GM19452 (cell line): ENCODE results near the gene ITIH1.

Experiments used
- ATAC-seq: cut with Tn5 transposase; IDR thresholded peaks from one replicate; pipeline ENCODE4 v1.9.1; 2021; ENCODE audit not compliant: unreplicated experiment

The ITIH1 gene

DNA sequence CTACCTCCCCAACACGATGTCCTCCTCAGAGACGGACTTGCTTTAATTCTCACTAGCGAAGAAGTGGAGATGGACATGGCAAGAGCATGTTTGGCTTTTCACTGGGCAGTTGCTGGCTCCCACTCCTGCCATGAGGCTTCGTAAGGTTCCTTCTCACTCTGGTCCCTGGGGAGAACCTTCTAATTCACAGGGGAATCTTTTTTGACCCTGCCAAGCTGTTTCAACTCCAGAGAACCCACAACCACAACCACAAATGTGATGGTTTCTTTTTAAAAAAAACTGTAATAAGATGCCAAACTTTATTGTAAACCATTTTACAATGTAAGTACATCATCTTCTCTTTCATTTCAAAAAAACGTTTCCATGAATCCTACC, 59.1 kb downstream of the ITIH1 start:
- ATAC-seq: no peak

- no peak for ATAC-seq
These were observed 59.6 kb downstream of the ITIH1 start for GRCh38 chr3:52836986-52837385.

GRCh38 chr3:52838561-52839267, 61.3 kb downstream of the ITIH1 start:
- ATAC-seq: peak; percentile 64

- no peak for ATAC-seq
These were observed 61.8 kb downstream of the ITIH1 start for GRCh38 chr3:52839268-52839575.

- ATAC-seq: no peak
These were observed 62.6 kb downstream of the ITIH1 start for GRCh38 chr3:52839892-52840545.

DNA sequence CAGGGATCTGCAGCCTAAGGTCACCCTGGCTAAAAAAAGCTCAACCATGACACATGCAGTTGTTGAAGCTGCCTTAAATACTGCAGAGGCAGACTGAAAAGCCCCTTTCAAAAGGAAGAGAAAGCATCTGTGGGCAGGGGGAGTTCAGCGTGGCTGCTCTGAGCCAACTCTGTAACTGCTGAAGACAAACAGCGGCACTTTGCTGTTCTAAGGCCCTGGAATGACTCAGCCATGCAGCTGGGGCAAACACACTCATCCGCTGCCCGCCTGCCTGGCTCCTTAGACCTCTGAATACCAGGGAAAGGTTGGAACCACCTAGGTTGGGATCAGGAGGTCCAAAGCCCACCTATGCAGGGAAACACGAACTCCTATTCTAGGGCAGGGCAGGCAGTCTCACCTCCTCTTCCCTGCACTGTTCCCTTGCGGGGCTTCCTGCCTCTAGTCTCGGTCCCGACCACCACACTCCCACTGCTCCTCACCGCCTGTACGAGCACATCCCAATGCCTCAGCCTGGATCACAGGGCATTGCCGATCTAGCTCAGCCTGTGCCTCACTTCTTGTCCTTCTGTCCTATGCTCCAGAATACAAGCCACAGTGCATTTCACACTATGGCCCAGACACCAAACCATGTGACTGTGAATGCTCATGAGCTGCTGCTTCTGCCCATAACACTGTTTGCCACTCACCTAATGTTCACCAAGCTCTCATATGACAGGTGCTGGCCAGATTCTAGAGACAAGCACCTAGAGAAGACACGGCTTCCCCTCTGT, 64.0 kb downstream of the ITIH1 start:
- ATAC-seq: no peak
